HG02870 (cell line): Measurements from ENCODE around the gene TAS2R13.

Experiments used
- ATAC-seq: cut with Tn5 transposase; IDR thresholded peaks from one replicate; pipeline ENCODE4 v1.9.1; 2021; ENCODE audit warnings: mild to moderate bottlenecking, moderate library complexity; ENCODE audit not compliant: unreplicated experiment

The TAS2R13 gene

GRCh38 chr12:10873378-10873777 is 36.0 kb downstream of the TAS2R13 start:
- no peak for ATAC-seq

DNA sequence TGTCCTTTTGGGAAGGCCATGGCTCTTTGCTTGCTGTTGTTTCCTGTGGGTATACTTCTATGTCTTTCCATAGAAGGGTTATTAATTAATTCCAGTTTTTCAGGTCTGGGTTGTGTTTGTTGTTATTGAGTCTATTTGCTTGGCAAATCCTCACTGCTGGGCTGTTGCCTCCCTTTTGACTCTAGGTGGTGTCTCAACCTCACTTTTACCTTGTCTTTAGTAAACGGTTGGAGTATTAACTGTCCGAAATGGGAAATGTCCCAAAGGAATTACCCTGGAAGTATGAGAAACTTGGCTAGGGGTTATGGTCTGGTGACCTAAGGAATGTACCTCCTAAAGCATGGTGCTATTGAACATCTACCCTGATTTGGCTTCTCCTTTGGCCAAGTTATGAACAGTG is 42.0 kb downstream of the TAS2R13 start:
- ATAC-seq, result no peak

DNA sequence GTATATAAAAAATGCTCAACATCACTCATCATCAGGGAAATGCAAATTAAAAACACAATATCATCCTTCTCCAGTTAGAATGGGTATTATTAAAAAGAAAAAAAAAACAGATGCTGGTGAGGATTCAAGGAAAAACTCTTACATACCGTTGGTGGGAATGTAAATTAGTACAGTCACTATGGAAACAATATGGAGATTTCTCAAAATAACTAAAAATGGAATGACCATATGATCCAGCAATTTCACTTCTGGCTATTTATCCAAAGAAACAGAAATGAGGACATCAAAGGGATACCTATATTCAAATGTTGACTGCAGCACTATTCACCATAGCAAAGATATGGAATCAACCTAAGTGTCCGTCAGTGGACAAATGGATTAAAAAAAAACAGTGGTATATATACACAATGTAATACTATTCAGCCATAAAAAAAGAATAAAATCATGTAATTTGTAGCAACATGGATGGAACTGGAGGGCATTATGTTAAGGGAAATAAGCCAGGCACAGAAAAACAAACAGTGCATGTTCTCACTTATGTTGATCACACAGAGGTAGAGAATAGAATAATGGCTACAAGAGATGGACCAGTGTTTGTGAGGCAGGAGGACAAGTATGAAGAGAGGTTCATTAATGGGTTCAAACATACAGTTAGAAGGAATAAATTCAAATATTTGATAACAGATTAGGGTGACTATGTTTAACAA is 45.7 kb downstream of the TAS2R13 start:
- ATAC-seq, result no peak

GRCh38 chr12:10861366-10861765 is 48.0 kb downstream of the TAS2R13 start:
- no peak for ATAC-seq
